HEK293 (cell line): Measurements from ENCODE around the gene MAN1C1.

ENCODE experiments used
- CTCF ChIP-seq: fragments of 450-650 bp; formaldehyde crosslinking; IDR thresholded peaks from 2 replicates; pipeline ENCODE4 v1.5.1; 2016; ENCODE audit warnings: missing biosample characterization, missing genetic modification characterization
- KLF9 ChIP-seq: fragments of 450-650 bp; formaldehyde crosslinking; IDR thresholded peaks from 2 replicates; pipeline ENCODE4 v1.5.1; 2016; ENCODE audit warnings: missing biosample characterization, missing genetic modification characterization, low read depth
- ZNF10 ChIP-seq: fragments of 450-650 bp; formaldehyde crosslinking; IDR thresholded peaks from 2 replicates; pipeline ENCODE4 v1.5.1; 2017; ENCODE audit warnings: missing biosample characterization, missing genetic modification characterization
- ZNF174 ChIP-seq: fragments of 450-650 bp; formaldehyde crosslinking; IDR thresholded peaks from 2 replicates; pipeline ENCODE4 v1.5.0; 2017; ENCODE audit warnings: missing biosample characterization, mild to moderate bottlenecking, missing genetic modification characterization
- ZNF311 ChIP-seq: fragments of 450-650 bp; formaldehyde crosslinking; IDR thresholded peaks from 2 replicates; pipeline ENCODE4 v1.5.1; 2017; ENCODE audit warnings: missing biosample characterization, missing genetic modification characterization, borderline replicate concordance
- ZNF529 ChIP-seq: fragments of 450-650 bp; formaldehyde crosslinking; IDR thresholded peaks from 2 replicates; pipeline ENCODE4 v1.5.1; 2017; ENCODE audit warnings: missing genetic modification characterization, missing biosample characterization; ENCODE audit not compliant: insufficient replicate concordance

- TF ChIP-seq ZNF174 (tag by site-specific recombination): no peak
- TF ChIP-seq CTCF (tag by site-specific recombination): no peak
- TF ChIP-seq ZNF311 (tag by site-specific recombination): no peak
- TF ChIP-seq ZNF529 (tag by site-specific recombination): no peak
- TF ChIP-seq ZNF10: no peak
- no peak for TF ChIP-seq KLF9
Observed at GRCh38 chr1:25833158-25833557, 216.6 kb downstream of the MAN1C1 start.
